MM.1S (cell line): ENCODE results near the gene KRTAP4-12.

Source experiments
- EZH2 ChIP-seq: fragments of 300-600 bp; sonication (generic); optimal IDR thresholded peaks from 2 replicates; pipeline ENCODE3; 2017; ENCODE audit warnings: low read depth, mild to moderate bottlenecking, antibody characterized with exemption, low read length, mixed read lengths
- EZH2phosphoT487 ChIP-seq: fragments of 300-600 bp; sonication (generic); IDR thresholded peaks from 2 replicates; pipeline ENCODE4 v1.6.1; 2018; ENCODE audit warnings: antibody characterized with exemption, low read length
- TF ChIP-seq, protein P1 (sequence below): fragments of 300-600 bp; sonication (generic); IDR thresholded peaks from 2 replicates; pipeline ENCODE4 v1.5.1; 2016; ENCODE audit warnings: antibody characterized with exemption, low read length, mixed read lengths

DNA sequence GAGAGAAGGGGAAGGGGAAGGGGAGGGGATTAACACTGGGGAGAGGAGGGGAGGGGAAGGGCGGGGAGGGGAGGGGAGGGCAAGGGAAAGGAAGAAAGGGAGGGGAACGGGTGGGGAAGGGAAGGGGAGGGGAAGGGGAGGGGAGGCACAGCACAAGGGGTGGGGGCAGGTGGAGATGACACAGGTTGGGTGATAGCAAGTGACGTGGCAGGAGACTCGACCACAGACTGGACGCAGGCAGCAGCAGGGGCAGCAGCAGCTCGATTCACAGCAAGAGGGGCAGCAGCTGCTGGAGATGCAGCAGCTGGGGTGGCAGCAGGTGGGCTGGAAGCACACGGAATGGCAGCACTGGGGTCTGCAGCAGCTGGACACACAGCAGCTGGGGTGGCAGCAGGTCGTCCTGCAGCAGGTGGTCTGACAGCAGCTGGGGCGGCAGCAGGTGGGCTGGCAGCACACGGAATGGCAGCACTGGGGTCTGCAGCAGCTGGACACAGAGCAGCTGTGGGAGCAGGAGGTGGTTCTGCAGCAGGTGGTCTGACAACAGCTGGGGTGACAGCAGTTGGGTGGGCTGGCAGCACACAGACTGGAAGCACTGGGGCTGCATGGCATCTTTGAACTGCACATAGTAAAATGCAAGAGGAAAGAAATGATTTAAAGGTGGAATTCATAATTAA is 22.3 kb downstream of the KRTAP4-12 start, which contains the start of gene KRTAP4-16:
- TF ChIP-seq, protein P1, sequence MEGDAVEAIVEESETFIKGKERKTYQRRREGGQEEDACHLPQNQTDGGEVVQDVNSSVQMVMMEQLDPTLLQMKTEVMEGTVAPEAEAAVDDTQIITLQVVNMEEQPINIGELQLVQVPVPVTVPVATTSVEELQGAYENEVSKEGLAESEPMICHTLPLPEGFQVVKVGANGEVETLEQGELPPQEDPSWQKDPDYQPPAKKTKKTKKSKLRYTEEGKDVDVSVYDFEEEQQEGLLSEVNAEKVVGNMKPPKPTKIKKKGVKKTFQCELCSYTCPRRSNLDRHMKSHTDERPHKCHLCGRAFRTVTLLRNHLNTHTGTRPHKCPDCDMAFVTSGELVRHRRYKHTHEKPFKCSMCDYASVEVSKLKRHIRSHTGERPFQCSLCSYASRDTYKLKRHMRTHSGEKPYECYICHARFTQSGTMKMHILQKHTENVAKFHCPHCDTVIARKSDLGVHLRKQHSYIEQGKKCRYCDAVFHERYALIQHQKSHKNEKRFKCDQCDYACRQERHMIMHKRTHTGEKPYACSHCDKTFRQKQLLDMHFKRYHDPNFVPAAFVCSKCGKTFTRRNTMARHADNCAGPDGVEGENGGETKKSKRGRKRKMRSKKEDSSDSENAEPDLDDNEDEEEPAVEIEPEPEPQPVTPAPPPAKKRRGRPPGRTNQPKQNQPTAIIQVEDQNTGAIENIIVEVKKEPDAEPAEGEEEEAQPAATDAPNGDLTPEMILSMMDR: no peak
- TF ChIP-seq EZH2: no peak
- TF ChIP-seq EZH2phosphoT487: no peak
